Skeletal muscle cell (primary cell): ENCODE measurements around the gene PPP2CA.
"Not testable (repeated sequence)": the region's sequence is repeated elsewhere in the genome, so short reads cannot be mapped to it uniquely, and the experiment has no call there.

Experiments
- DNase-seq: peaks from one replicate; pipeline ENCODE4 v3.0.0-alpha.2; 2010; ENCODE audit warnings: low read depth
- H3K4me3 ChIP-seq: 2 replicates; pipeline ENCODE4 v1.5.1; 2011; ENCODE audit warnings: low read depth, mild to moderate bottlenecking, control low read depth, low read length, moderate library complexity

PPP2CA gene

GRCh38 chr5:134246771-134247427, 21.0 kb upstream of the PPP2CA start:
- no peak overlapping the region for H3K4me3 ChIP-seq
- DNase-seq, result no peak

GRCh38 chr5:134245692-134246091, 19.8 kb upstream of the PPP2CA start:
- H3K4me3 ChIP-seq, result no peak overlapping the region
- no peak for DNase-seq

GRCh38 chr5:134245101-134245604, 19.3 kb upstream of the PPP2CA start:
- no peak overlapping the region for H3K4me3 ChIP-seq
- peak; percentile 62 for DNase-seq

GRCh38 chr5:134242146-134242545, 16.3 kb upstream of the PPP2CA start:
- DNase-seq, result peak; percentile 91
- no peak overlapping the region for H3K4me3 ChIP-seq

- no peak overlapping the region for H3K4me3 ChIP-seq
- peak; percentile 69 for DNase-seq
These were observed 14.6 kb upstream of the PPP2CA start for GRCh38 chr5:134240421-134240962.

GRCh38 chr5:134236820-134237219, 10.9 kb upstream of the PPP2CA start:
- no peak for DNase-seq

GRCh38 chr5:134236318-134236717, 10.4 kb upstream of the PPP2CA start:
- DNase-seq, result no peak
- no peak overlapping the region for H3K4me3 ChIP-seq

More at GRCh38 chr5:134236820-134237219, 10.9 kb upstream of the PPP2CA start:
- H3K4me3 ChIP-seq, result no peak overlapping the region

- DNase-seq, result no peak
These were observed 2.8 kb upstream of the PPP2CA start for GRCh38 chr5:134228624-134229023.

GRCh38 chr5:134227776-134228175, 1.9 kb upstream of the PPP2CA start:
- no peak overlapping the region for H3K4me3 ChIP-seq
- no peak for DNase-seq

More at GRCh38 chr5:134228624-134229023, 2.8 kb upstream of the PPP2CA start:
- H3K4me3 ChIP-seq, result no peak overlapping the region

- DNase-seq, result no peak
- no peak overlapping the region for H3K4me3 ChIP-seq
These were observed 1.4 kb upstream of the PPP2CA start for GRCh38 chr5:134227259-134227658.

GRCh38 chr5:134226441-134227192, 744 bp upstream of the PPP2CA start:
- no peak for DNase-seq
- peak overlapping the region; percentile 98 for H3K4me3 ChIP-seq

GRCh38 chr5:134224888-134225779, 739 bp downstream of the PPP2CA start:
- peak overlapping the region; percentile 98 for H3K4me3 ChIP-seq
- no peak for DNase-seq

- no peak for DNase-seq
- H3K4me3 ChIP-seq, result peak overlapping the region; percentile 98
These were observed 2.2 kb downstream of the PPP2CA start for GRCh38 chr5:134223406-134224248.

GRCh38 chr5:134221690-134222089, 4.2 kb downstream of the PPP2CA start:
- not testable (repeated sequence) for H3K4me3 ChIP-seq

GRCh38 chr5:134215757-134216156, 10.1 kb downstream of the PPP2CA start:
- DNase-seq, result no peak
- no peak overlapping the region for H3K4me3 ChIP-seq

More at GRCh38 chr5:134221690-134222089, 4.2 kb downstream of the PPP2CA start:
- DNase-seq, result not testable (repeated sequence)

GRCh38 chr5:134211263-134212031, 14.4 kb downstream of the PPP2CA start:
- not testable (repeated sequence) for H3K4me3 ChIP-seq
- DNase-seq, result peak; percentile 24

- no peak overlapping the region for H3K4me3 ChIP-seq
- DNase-seq, result no peak
These were observed 16.2 kb downstream of the PPP2CA start for GRCh38 chr5:134209477-134210245.
